HG03342 (cell line): ENCODE data around the gene HSPA5.
A peak's percentile ranks its signal among the peaks of the same experiment; 100 is the strongest.
"Not testable (repeated sequence)": the region's sequence is repeated elsewhere in the genome, so short reads cannot be mapped to it uniquely, and the experiment has no call there.

Experiments
- ATAC-seq: cut with Tn5 transposase; IDR thresholded peaks from one replicate; pipeline ENCODE4 v1.9.1; 2021; ENCODE audit warnings: mild to moderate bottlenecking, moderate library complexity; ENCODE audit not compliant: unreplicated experiment

HSPA5 gene

GRCh38 chr9:125241000-125241862 lies at the start of gene HSPA5:
Gene HSPA5, minus strand, starts transcription at chr9:125241343. Its CDS starts 217 bp downstream, at chr9:125241126.
- peak; percentile 91 for ATAC-seq

- not testable (repeated sequence) for ATAC-seq
Measured at GRCh38 chr9:125286935-125287433, 45.8 kb upstream of the HSPA5 start.

GRCh38 chr9:125284855-125285254 lies 43.7 kb upstream of the HSPA5 start:
- no peak for ATAC-seq

- ATAC-seq, result no peak
Measured at GRCh38 chr9:125280945-125281344, 39.8 kb upstream of the HSPA5 start.

- ATAC-seq, result no peak
Measured at GRCh38 chr9:125277411-125277810, 36.3 kb upstream of the HSPA5 start.

- ATAC-seq, result no peak
Measured at GRCh38 chr9:125276771-125277170, 35.6 kb upstream of the HSPA5 start.

- no peak for ATAC-seq
Measured at GRCh38 chr9:125272697-125273096, 31.6 kb upstream of the HSPA5 start.

- ATAC-seq, result no peak
Measured at GRCh38 chr9:125271081-125271480, 29.9 kb upstream of the HSPA5 start.

GRCh38 chr9:125269014-125269397 lies 27.9 kb upstream of the HSPA5 start:
- ATAC-seq, result no peak

GRCh38 chr9:125268394-125269013 lies 27.4 kb upstream of the HSPA5 start:
- no peak for ATAC-seq

GRCh38 chr9:125264068-125264467 lies 22.9 kb upstream of the HSPA5 start:
- ATAC-seq, result not testable (repeated sequence)

GRCh38 chr9:125262294-125262991 lies 21.3 kb upstream of the HSPA5 start:
- ATAC-seq, result no peak

- ATAC-seq, result peak; percentile 95
Measured at GRCh38 chr9:125261501-125262293, 20.6 kb upstream of the HSPA5 start, which contains the start of gene GAPVD1. Gene GAPVD1, plus strand, starts transcription at chr9:125261826. Its CDS starts 37,096 bp downstream, at chr9:125298922.

GRCh38 chr9:125260561-125260960 lies 19.4 kb upstream of the HSPA5 start:
- no peak for ATAC-seq

GRCh38 chr9:125258832-125259534 lies 17.8 kb upstream of the HSPA5 start:
- no peak for ATAC-seq

- no peak for ATAC-seq
Measured at GRCh38 chr9:125258160-125258785, 17.1 kb upstream of the HSPA5 start.

- ATAC-seq, result no peak
Measured at GRCh38 chr9:125255781-125256391, 14.7 kb upstream of the HSPA5 start.

- no peak for ATAC-seq
Measured at GRCh38 chr9:125254231-125254630, 13.1 kb upstream of the HSPA5 start.

GRCh38 chr9:125246261-125246667 lies 5.1 kb upstream of the HSPA5 start:
- no peak for ATAC-seq
